ENCODE data around the gene FKBP7. TPM values are rescaled to one million over a fixed set of nuclear protein-coding genes. Genes with fewer than 3 reads are reported as not detected.

The FKBP7 gene
- total RNA-seq, 1 experiment from 2014 or later: 4.8 TPM

GRCh38 chr2:178428396-178428806, 50.0 kb downstream of the FKBP7 start:
- no peak overlapping the region; a peak in 1 of 7 replicates for H3K27ac Mint-ChIP-seq

More at GRCh38 chr2:178428396-178428806, 50.0 kb downstream of the FKBP7 start:
- Histone ChIP-seq H3K27ac (ENCODE audit: insufficient read length, low read depth, low read length) (no peak overlapping the region), H3K4me1 (ENCODE audit: insufficient read depth, low read length) (no peaks in the 10 kb centered on the region), H2BK12ac (ENCODE audit: insufficient read length, low read depth, low read length) (no peak overlapping the region), H3K23me2 (ENCODE audit: insufficient read length, low read depth, low read length, poor library complexity, severe bottlenecking) (no peaks in the 10 kb centered on the region), H2AK5ac (ENCODE audit: insufficient read length, low read length) (no peak overlapping the region), H2BK120ac (ENCODE audit: low read depth, low read length, poor library complexity, severe bottlenecking) (no peak overlapping the region), H4K8ac (replicated peaks; ENCODE audit: insufficient read length, low read depth, low read length) (no peak overlapping the region), H2BK5ac (ENCODE audit: insufficient read length, low read length) (no peak overlapping the region), H2AFZ (ENCODE audit: low read length) (no peak overlapping the region), H4K91ac (ENCODE audit: insufficient read length, low read depth, low read length) (no peak overlapping the region), H3K4me2 (ENCODE audit: insufficient read depth, insufficient read length, low read length) (no peak overlapping the region), H3K9ac (ENCODE audit: extremely low read depth, insufficient read length, low read length) (no peak overlapping the region), H3K79me1 (ENCODE audit: insufficient read depth, low read depth, low read length, poor library complexity, severe bottlenecking) (no peaks in the 10 kb centered on the region), H2BK15ac (ENCODE audit: low read depth, low read length) (no peak overlapping the region), H3K27me3 (ENCODE audit: insufficient read depth, low read length) (no peaks in the 10 kb centered on the region), H3K18ac (ENCODE audit: insufficient read length, low read depth, low read length) (no peak overlapping the region), H3K23ac (ENCODE audit: insufficient read length, low read depth, low read length) (no peak overlapping the region), H3K79me2 (ENCODE audit: insufficient read depth, low read length) (no peaks in the 10 kb centered on the region), H3K9me3 (ENCODE audit: control insufficient read depth, low read depth, low read length) (no peaks in the 10 kb centered on the region), H4K20me1 (ENCODE audit: control insufficient read depth, insufficient read depth, insufficient read length) (no peaks in the 10 kb centered on the region), H2BK20ac (ENCODE audit: low read depth, low read length, poor library complexity, severe bottlenecking) (no peak overlapping the region), H4K5ac (ENCODE audit: insufficient read length, low read depth, low read length) (no peak overlapping the region), H3K56ac (ENCODE audit: insufficient read length, low read depth, low read length) (no peak overlapping the region), H3T11ph (ENCODE audit: low read length) (no peak overlapping the region), H3K4ac (ENCODE audit: low read depth, low read length) (no peak overlapping the region), H3K14ac (ENCODE audit: insufficient read depth, low read length) (no peak overlapping the region)
- Mint-ChIP-seq H3K36me3 (ENCODE audit: insufficient read depth in 1 of 3, low read depth in 3 of 3) (peaks cover 20 to 70% (median 55%) of the 10 kb centered on the region in 3 experiments; a peak in 6 of 7 replicates), H3K4me1 (no peaks in the 10 kb centered on the region), H3K27me3 (ENCODE audit: low read depth) (no peaks in the 10 kb centered on the region), H3K4me3 (no peak overlapping the region), H3K9me3 (peaks cover 2 to 7% of the 10 kb centered on the region in 2 experiments; a peak in 3 of 5 replicates)
- TF ChIP-seq CTCF (conservative IDR thresholded peaks at IDR 0.05): no peak
- DNase-seq: no peak
- no CpG with 5 or more reads among the region's 1 CpG for WGBS (ENCODE audit: extremely low coverage, insufficient read length, low lambda C conversion rate)
